ENCODE data around the gene INTS11.

- TF ChIP-seq CTCF (IDR thresholded peaks at IDR 0.05) (peak; percentile 59), EZH2 (IDR thresholded peaks at IDR 0.05; ENCODE audit: borderline replicate concordance, insufficient read depth, low read depth, low read length, poor library complexity, severe bottlenecking) (no peak)
Measured at GRCh38 chr1:1299686-1300351, 24.6 kb downstream of the INTS11 start.
